Smooth muscle cell (in vitro differentiated cells): ENCODE data around the gene ALKBH5. TPM values are rescaled to one million over a fixed set of nuclear protein-coding genes. Genes with fewer than 3 reads are reported as not detected.

Experiments
- DNase-seq: peaks from one replicate; lab custom pipeline; 2025; ENCODE audit not compliant: unreplicated experiment; lab: John Stamatoyannopoulos, UW
- H2AFZ ChIP-seq: fragments of 200-600 bp; sonication (generic); 2 replicates; pipeline ENCODE4 v1.6.0; 2016; ENCODE audit warnings: antibody characterized with exemption, low read depth, mild to moderate bottlenecking
- H3F3A ChIP-seq: fragments of 200-600 bp; sonication (generic); 2 replicates; pipeline ENCODE4 v1.6.0; 2017; ENCODE audit warnings: antibody characterized with exemption, low read depth
- H3K27ac ChIP-seq: fragments of 200-600 bp; sonication (generic); 2 replicates; pipeline ENCODE4 v1.5.1; 2016; ENCODE audit warnings: low read depth, mild to moderate bottlenecking
- H3K27me3 ChIP-seq: fragments of 200-600 bp; sonication (generic); 2 replicates; pipeline ENCODE4 v1.6.1; 2016; ENCODE audit warnings: low read depth, mild to moderate bottlenecking
- H3K36me3 ChIP-seq: fragments of 200-600 bp; sonication (generic); 2 replicates; pipeline ENCODE4 v1.5.1; 2016; ENCODE audit warnings: low read depth
- H3K4me1 ChIP-seq: fragments of 200-600 bp; sonication (generic); 2 replicates; pipeline ENCODE4 v1.5.1; 2016; ENCODE audit warnings: low read depth
- H3K4me2 ChIP-seq: fragments of 200-600 bp; sonication (generic); 2 replicates; pipeline ENCODE4 v1.6.0; 2016; ENCODE audit warnings: mild to moderate bottlenecking
- H3K4me3 ChIP-seq: fragments of 200-600 bp; sonication (generic); 2 replicates; pipeline ENCODE4 v1.5.1; 2016; ENCODE audit warnings: mild to moderate bottlenecking
- H3K79me2 ChIP-seq: fragments of 200-600 bp; sonication (generic); 2 replicates; pipeline ENCODE4 v1.6.0; 2016; ENCODE audit warnings: low read depth, mild to moderate bottlenecking
- H3K9ac ChIP-seq: fragments of 200-600 bp; sonication (generic); 2 replicates; pipeline ENCODE4 v1.6.0; 2016; ENCODE audit warnings: low read depth
- H3K9me3 ChIP-seq: fragments of 200-600 bp; sonication (generic); replicated peaks from 2 replicates; pipeline ENCODE4 v1.5.1; 2016; ENCODE audit warnings: low read depth
- H4K20me1 ChIP-seq: fragments of 200-600 bp; sonication (generic); 2 replicates; pipeline ENCODE4 v1.6.0; 2016; ENCODE audit warnings: low read depth
- WGBS: methylation state at CpG from one replicate; pipeline ENCODE4 v1.1.7; 2016; ENCODE audit warnings: low lambda C conversion rate; 5-methylcytosine and 5-hydroxymethylcytosine counted together
- polyA plus RNA-seq: library from polyadenylated mRNA; unstranded; fragments of >200 nt; fragmentation: Nextera tagmentation; extraction: Ambion mirVana; gene quantifications from 2 replicates; pipeline ENCODE4 v1.2.1, GENCODE V29; 2016
- total RNA-seq: library from RNA; depleted of rRNA; stranded (reverse); fragments of >200 nt; gene quantifications from 2 replicates; pipeline ENCODE4 v1.2.3, GENCODE V29; 2014
- TF ChIP-seq, protein P1 (sequence below): fragments of 200-600 bp; sonication (generic); IDR thresholded peaks from 2 replicates; pipeline ENCODE4 v1.5.1; 2017; ENCODE audit warnings: borderline replicate concordance, mild to moderate bottlenecking, antibody characterized with exemption; ENCODE audit not compliant: insufficient read depth, poor library complexity, severe bottlenecking

Gene ALKBH5
- total and polyA plus RNA-seq, 2 experiments from 2014 or later: 93.1 to 119 TPM

DNA sequence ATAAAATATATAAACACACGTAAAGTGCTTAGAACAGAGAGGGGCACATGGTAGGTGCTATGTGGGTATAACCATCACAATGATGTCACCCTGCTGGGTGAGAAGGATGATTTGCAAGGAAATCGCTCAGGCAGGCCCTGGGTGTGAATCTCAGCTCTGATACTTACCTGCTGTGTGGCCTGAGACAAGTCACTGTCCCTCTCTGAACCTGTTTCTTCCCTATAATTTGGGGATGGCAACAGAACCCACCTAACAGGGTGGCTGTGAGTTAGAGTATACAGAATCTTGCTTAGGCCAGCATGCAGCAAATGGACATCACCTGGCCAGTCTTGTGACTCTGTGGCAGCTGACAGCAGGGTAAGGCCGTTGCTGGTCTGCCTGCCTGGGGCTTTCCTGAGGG, 36.6 kb upstream of the ALKBH5 start:
- 79% methylated on average over 3 of the region's 3 CpGs for WGBS
- H3K27me3 ChIP-seq: no peaks in the 10 kb centered on the region
- TF ChIP-seq, protein P1, sequence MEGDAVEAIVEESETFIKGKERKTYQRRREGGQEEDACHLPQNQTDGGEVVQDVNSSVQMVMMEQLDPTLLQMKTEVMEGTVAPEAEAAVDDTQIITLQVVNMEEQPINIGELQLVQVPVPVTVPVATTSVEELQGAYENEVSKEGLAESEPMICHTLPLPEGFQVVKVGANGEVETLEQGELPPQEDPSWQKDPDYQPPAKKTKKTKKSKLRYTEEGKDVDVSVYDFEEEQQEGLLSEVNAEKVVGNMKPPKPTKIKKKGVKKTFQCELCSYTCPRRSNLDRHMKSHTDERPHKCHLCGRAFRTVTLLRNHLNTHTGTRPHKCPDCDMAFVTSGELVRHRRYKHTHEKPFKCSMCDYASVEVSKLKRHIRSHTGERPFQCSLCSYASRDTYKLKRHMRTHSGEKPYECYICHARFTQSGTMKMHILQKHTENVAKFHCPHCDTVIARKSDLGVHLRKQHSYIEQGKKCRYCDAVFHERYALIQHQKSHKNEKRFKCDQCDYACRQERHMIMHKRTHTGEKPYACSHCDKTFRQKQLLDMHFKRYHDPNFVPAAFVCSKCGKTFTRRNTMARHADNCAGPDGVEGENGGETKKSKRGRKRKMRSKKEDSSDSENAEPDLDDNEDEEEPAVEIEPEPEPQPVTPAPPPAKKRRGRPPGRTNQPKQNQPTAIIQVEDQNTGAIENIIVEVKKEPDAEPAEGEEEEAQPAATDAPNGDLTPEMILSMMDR: no peak
- H3K9ac ChIP-seq: no peak overlapping the region
- H3K4me2 ChIP-seq: no peak overlapping the region
- H3F3A ChIP-seq: no peaks in the 10 kb centered on the region
- no peaks in the 10 kb centered on the region for H4K20me1 ChIP-seq
- H3K4me3 ChIP-seq: no peak overlapping the region
- no peak overlapping the region for H2AFZ ChIP-seq
- H3K27ac ChIP-seq: no peak overlapping the region
- no peaks in the 10 kb centered on the region for H3K4me1 ChIP-seq
- no peaks in the 10 kb centered on the region for H3K9me3 ChIP-seq
- H3K79me2 ChIP-seq: no peaks in the 10 kb centered on the region
- H3K36me3 ChIP-seq: no peaks in the 10 kb centered on the region
- DNase-seq: no peak

DNA sequence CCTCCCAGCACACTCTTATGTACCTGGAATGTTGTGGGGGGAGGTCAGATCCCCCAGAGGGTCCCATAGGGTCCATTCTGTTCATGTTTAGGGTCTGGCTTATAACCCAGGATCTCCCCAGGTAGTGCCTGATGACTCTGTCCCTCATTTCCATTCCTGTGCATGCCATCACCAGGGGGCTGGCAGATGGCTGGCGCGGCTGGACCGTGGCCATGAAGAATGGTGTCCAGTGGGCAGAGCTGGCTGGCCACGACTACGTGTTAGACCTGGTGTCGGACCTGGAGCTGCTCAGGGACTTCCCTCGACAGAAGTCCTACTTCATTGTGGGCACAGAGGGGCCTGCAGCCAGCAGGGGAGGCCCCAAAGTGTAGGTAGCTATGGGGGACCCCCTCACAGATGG, 35.0 kb upstream of the ALKBH5 start:
- H3K9ac ChIP-seq: no peak overlapping the region
- no peak overlapping the region for H3K27ac ChIP-seq
- H3K79me2 ChIP-seq: no peaks in the 10 kb centered on the region
- WGBS: 94% methylated on average over 7 of the region's 7 CpGs
- no peaks in the 10 kb centered on the region for H3K27me3 ChIP-seq
- DNase-seq: no peak
- no peak overlapping the region for H3K4me2 ChIP-seq
- H4K20me1 ChIP-seq: no peaks in the 10 kb centered on the region
- TF ChIP-seq, protein P1: no peak
- H3K9me3 ChIP-seq: no peaks in the 10 kb centered on the region
- peaks cover 7% of the 10 kb centered on the region for H3K4me1 ChIP-seq
- no peak overlapping the region for H3K4me3 ChIP-seq
- no peaks in the 10 kb centered on the region for H3F3A ChIP-seq
- H3K36me3 ChIP-seq: no peaks in the 10 kb centered on the region
- H2AFZ ChIP-seq: no peak overlapping the region

DNA sequence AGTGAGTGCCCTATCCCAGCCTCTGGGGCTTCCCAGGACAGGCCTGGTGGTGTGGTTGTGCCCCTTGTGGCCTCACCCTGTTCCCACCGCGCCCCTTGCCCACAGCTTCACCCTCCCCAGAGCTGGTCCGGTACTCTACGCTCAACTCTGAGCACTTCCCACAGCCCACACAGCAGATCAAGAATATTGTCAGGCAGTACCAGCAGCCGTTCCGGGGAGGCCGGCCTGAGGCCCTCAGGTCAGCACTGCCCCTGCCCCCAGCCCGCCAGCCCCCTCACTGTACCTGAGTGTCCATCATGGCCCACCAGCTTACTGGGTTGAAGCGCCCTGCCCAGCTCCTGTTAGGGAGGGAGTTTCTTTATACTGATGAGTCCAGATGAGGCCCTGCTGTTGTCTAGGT, 32.3 kb upstream of the ALKBH5 start:
- Histone ChIP-seq H3K79me2 (no peaks in the 10 kb centered on the region), H3K27ac (no peak overlapping the region), H3K27me3 (no peaks in the 10 kb centered on the region), H3K4me3 (no peak overlapping the region), H3K4me2 (no peak overlapping the region), H4K20me1 (no peaks in the 10 kb centered on the region), H2AFZ (no peak overlapping the region), H3K9me3 (no peaks in the 10 kb centered on the region), H3K9ac (no peak overlapping the region), H3K36me3 (no peaks in the 10 kb centered on the region), H3F3A (no peaks in the 10 kb centered on the region), H3K4me1 (peaks cover 7% of the 10 kb centered on the region)
- TF ChIP-seq, protein P1: no peak
- WGBS: 82% methylated on average over 7 of the region's 9 CpGs
- no peak for DNase-seq

GRCh38 chr17:18155179-18155578, 28.4 kb upstream of the ALKBH5 start:
- Histone ChIP-seq H3K27me3 (no peaks in the 10 kb centered on the region), H3K9ac (no peak overlapping the region), H4K20me1 (no peaks in the 10 kb centered on the region), H3K4me3 (no peak overlapping the region), H3K36me3 (no peaks in the 10 kb centered on the region), H3K27ac (no peak overlapping the region), H3K4me1 (peaks cover 10% of the 10 kb centered on the region), H3K4me2 (no peak overlapping the region), H3F3A (no peaks in the 10 kb centered on the region), H3K79me2 (no peaks in the 10 kb centered on the region), H2AFZ (no peak overlapping the region), H3K9me3 (no peaks in the 10 kb centered on the region)
- TF ChIP-seq, protein P1: no peak
- no peak for DNase-seq
- WGBS: 91% methylated on average over 14 of the region's 14 CpGs
